GM19324 (cell line): Measurements from ENCODE around the gene POLR3H.
A peak's percentile ranks its signal among the peaks of the same experiment; 100 is the strongest.
"Not testable (repeated sequence)": the region's sequence is repeated elsewhere in the genome, so short reads cannot be mapped to it uniquely, and the experiment has no call there.

ENCODE experiments used
- ATAC-seq: cut with Tn5 transposase; IDR thresholded peaks from one replicate; pipeline ENCODE4 v1.9.1; 2021; ENCODE audit warnings: mild to moderate bottlenecking, moderate library complexity; ENCODE audit not compliant: unreplicated experiment, low FRiP score

The POLR3H gene, protein sequence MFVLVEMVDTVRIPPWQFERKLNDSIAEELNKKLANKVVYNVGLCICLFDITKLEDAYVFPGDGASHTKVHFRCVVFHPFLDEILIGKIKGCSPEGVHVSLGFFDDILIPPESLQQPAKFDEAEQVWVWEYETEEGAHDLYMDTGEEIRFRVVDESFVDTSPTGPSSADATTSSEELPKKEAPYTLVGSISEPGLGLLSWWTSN

GRCh38 chr22:41543854-41544670, at the start of gene POLR3H:
Gene POLR3H, minus strand, starts transcription at chr22:41544470. Its CDS starts 369 bp downstream, at chr22:41544101.
- peak; percentile 89 for ATAC-seq

DNA sequence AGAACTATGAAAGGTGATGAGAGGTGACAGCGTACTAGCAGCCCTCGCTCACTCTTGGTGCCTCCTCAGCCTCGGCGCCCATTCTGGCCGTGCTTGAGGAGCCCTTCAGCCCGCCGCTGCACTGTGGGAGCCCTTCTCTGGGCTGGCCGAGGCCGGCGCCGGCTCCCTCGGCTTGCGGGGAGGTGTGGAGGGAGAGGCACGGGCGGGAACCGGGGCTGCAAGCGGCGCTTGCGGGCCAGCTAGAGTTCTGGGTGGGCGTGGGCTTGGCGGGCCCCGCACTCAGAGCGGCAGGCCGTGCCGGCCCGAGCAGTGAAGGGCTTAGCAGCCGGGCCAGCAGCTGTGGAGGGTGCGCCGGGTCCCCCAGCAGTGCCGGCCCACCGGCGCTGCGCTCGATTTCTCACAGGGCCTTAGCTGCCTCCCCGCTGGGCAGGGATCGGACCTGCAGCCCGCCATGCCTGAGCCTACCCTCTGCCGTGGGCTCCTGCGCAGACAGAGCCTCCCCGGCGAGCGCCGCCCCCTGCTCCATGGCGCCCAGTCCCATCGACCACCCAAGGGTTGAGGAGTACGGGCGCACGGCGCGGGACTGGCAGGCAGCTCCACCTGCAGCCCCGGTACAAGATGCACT, 49.2 kb upstream of the POLR3H start:
- not testable (repeated sequence) for ATAC-seq

GRCh38 chr22:41589391-41590241, 45.3 kb upstream of the POLR3H start, which contains the start of gene PMM1:
Gene PMM1, minus strand, starts transcription at chr22:41589840. Its CDS starts 35 bp downstream, at chr22:41589805.
- peak; percentile 86 for ATAC-seq

- no peak for ATAC-seq
Observed at GRCh38 chr22:41587347-41587723, 43.1 kb upstream of the POLR3H start.

DNA sequence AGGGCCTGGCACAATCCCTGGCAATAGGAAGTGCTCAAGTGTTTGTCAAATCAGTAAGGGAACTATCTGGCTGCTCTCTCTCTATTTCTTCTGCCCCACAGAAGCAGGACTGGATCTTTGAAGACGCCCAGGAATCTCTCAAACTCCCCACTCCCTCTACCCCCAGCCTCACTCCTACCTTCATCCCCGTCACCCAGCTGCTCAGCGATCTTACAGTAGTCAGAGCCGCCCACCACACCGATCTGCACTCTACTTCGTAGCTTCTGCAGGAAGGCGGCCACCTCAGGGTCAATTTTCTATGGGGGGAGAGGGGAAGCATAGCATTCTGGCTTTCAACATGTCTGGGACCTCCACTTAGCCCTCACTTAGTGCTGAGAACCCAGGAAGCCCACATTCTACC, 41.6 kb upstream of the POLR3H start:
- no peak for ATAC-seq

DNA sequence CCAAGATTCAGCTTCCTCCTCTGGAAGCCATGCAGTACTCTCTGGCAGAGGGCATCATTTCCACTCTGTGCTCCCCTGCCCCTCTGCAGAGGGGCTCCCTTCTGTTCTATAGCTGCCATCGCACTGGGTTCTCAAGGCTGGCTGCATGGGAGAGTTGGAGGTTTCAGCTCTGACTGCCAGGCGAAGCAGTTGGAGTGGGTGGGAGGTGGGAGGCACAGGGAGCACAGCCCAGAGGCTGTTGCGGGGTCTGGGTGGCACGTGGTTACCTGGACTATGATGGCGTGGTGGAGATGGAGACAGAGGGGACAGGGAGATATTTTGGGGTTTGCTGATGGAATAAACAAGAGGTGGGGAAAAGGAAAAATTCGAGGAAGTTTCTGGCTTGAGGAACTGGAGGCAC, 40.6 kb upstream of the POLR3H start:
- no peak for ATAC-seq

GRCh38 chr22:41582694-41583093, 38.4 kb upstream of the POLR3H start:
- no peak for ATAC-seq

DNA sequence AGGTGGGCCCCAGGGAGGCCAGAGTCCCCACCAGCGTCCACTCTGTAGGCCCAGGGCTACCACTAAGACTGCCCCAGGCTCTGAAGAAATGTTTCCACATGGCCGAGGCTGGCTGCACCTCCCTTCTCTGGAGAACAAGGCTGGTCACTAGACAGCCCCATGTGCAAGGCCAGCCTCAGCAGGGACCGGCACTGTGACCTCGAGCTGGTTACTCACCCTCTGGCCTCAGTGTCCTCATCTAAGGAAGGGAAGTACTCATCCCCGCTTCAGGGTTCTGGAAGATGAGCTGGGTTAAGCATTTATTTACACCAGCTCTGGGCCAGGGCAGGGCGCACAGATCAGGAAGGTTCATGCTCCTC, 35.7 kb upstream of the POLR3H start:
- ATAC-seq = no peak

GRCh38 chr22:41579297-41579996, 35.2 kb upstream of the POLR3H start:
- no peak for ATAC-seq

DNA sequence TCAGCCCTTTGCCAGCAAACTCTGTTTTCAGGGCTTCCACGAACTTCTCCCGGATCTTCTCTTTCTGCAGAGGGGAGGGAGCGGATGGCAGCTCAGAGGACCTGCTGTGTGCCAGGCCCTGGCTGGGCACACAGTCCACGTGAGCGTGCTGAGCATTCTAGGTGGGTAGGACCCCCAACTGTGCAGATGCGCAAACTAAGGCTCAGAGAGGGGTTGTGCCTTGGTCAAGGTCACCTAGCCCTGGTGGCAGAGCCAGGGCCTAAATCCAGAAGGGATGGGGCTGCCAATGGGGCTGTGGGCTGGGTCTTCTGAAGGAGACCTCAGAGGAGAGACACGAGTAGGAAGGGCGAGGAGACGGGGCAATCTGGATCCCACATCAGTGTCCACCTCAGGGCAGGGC, 34.5 kb upstream of the POLR3H start:
- no peak for ATAC-seq

DNA sequence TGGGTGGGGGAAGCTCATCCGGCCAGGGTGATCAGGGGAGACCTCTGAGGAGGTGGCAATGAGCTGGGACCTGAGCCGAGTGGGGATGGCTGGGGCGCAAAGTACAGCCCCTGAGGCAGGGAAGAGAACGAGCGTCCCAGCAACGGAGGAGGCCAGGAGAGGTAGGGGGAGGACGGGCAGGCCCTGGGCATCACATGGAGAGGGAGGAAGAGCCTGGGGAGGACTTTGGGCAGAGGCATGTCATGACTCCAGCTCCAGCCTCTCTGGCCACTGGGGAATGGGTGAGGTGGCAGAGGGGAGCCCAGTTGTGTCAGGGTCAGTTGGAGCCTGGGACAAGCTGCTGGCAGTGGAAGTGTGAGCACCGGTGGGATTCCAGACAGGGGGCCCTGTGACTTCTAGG, 33.8 kb upstream of the POLR3H start:
- ATAC-seq = no peak

DNA sequence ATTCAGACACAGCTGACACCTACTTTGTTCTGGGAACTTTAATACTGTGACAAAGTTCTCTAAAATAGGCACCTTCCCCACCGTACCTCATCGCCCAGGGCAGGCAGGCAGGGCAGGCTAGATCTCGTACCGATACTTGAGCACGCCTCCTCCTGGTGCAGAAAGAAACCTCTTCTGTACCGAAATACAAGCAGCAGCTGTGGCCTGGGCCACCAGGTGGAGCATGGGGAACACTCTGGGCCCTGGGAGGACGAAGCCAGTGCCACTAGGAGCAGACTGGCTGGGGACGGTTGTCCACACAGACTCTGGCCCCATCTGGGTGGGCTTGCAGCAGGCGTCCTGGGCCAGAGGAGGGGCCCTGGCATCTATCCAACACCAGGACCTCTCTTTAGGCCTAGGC, 32.6 kb upstream of the POLR3H start:
- no peak for ATAC-seq

DNA sequence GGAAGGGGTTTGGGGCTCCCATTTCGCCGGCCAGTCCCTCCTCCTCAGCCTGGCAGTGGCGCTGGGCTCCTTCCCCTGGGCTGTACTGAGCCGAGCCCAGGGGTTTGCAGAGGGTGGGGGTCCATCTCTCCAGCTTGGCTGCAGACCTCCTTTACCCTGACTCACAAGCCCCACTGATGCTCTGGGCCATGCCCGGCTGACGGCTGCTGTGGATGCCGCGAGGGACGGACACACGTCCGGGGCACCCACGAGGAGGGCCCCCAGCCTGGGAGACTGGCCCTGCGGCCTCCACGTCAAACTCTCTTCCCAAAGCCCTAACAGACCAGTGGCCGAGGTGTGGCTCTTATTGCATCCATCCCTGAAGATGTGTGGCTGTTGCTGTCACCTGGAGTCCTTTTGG, 31.3 kb upstream of the POLR3H start:
- ATAC-seq = no peak

DNA sequence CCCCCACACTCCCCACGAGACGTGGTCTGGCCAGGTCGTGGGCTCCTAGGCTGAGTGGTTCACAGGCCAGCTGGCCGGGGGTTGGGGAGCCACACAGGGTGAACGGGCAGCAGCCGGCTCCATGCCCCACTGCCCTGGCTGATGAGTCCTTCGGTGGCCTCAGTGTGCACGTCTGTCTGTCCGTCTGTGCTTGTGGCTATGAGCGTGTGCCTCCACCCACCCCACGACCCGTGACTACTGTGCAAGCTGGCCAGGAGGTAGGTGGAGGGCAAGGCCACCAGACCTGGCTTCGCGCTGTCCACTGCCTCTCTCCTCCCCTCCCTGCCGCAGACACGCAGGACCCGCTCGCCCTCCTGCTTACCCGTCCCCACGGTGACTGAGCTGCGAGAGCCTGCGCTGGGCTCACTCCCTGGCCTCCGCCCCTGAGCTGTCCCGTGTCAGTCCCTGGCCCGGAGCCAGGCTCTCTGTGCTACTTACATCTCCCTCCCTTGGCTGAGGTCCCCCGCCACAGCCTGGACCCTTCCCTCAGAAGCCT, 30.6 kb upstream of the POLR3H start:
- no peak for ATAC-seq

DNA sequence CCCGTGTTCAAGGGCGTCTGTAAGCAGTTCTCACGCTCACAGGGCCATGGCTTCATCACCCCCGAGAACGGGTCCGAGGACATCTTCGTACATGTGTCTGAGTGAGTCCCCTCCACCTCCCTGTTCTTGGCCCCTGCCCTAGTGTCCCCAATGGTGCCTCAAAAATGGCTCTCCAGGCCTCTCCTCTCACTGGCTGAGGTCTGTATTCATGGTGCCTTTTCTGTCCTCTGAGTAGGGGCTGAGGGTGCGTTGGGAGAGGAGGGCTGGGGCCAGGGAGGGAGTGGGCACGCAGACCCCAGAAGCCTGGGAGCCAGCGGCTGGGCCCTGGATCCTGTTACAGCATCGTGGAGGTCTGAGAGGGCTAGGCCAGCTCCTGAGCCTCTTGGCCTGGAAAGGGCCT, 29.4 kb upstream of the POLR3H start:
- ATAC-seq = no peak

GRCh38 chr22:41572305-41572704, 28.0 kb upstream of the POLR3H start:
- not testable (repeated sequence) for ATAC-seq

DNA sequence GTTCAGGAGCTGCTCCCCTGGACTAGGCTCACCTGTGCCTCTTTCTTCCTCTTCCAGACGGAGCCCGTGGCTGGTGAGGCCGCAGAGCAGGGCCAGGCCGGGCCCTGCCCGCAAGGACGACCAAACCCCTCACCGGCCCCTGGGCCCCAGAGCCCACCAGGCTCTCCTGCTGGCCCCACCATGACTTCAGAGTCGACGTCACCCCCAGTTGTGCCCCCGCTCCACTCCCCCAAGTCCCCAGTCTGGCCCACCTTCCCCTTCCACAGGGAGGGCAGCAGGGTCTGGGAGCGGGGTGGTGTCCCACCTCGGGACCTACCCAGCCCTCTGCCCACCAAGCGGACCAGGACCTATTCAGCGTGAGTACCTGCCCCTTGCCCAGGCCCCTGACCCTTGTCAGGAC, 27.5 kb upstream of the POLR3H start:
- ATAC-seq = no peak

- no peak for ATAC-seq
Observed at GRCh38 chr22:41570221-41570620, 26.0 kb upstream of the POLR3H start.

GRCh38 chr22:41568811-41569210, 24.5 kb upstream of the POLR3H start:
- no peak for ATAC-seq

- no peak for ATAC-seq
Observed at GRCh38 chr22:41567512-41567768, 23.2 kb upstream of the POLR3H start.
